SK-N-SH treated with all-trans-retinoic acid at 6 μM for 48 hours (cell line): Measurements from ENCODE around the gene CPNE2.

Experiments
- ATAC-seq: fragments of 200-7000 bp; cut with Tn5 transposase; 3 replicates; pipeline ENCODE4 v1.9.1; 2020; ENCODE audit warnings: mild to moderate bottlenecking, moderate library complexity
- ARNTL ChIP-seq: fragments of 450-650 bp; formaldehyde crosslinking; IDR thresholded peaks from 2 replicates; pipeline ENCODE4 v1.5.0; 2020; ENCODE audit warnings: low read depth, mild to moderate bottlenecking, moderate library complexity, borderline replicate concordance
- BACH2 ChIP-seq: fragments of 250-450 bp; sonication (Bioruptor Pico); IDR thresholded peaks from 2 replicates; pipeline ENCODE4 v1.9.0; 2021; ENCODE audit warnings: mild to moderate bottlenecking, borderline replicate concordance
- CREB5 ChIP-seq: fragments of 250-450 bp; sonication (Bioruptor Pico); IDR thresholded peaks from 2 replicates; pipeline ENCODE4 v1.5.1; 2020; ENCODE audit warnings: low read depth, mild to moderate bottlenecking, moderate library complexity
- CSDC2 ChIP-seq: fragments of 250-450 bp; sonication (Bioruptor Pico); IDR thresholded peaks from 2 replicates; pipeline ENCODE4 v1.5.0; 2020; ENCODE audit warnings: mild to moderate bottlenecking, moderate library complexity
- ESRRG ChIP-seq: fragments of 250-450 bp; sonication (Bioruptor Pico); IDR thresholded peaks from 2 replicates; pipeline ENCODE4 v1.6.1; 2021; ENCODE audit warnings: mild to moderate bottlenecking
- GLIS3 ChIP-seq: fragments of 250-450 bp; sonication (Bioruptor Pico); IDR thresholded peaks from 2 replicates; pipeline ENCODE4 v1.5.0; 2020; ENCODE audit warnings: mild to moderate bottlenecking, moderate library complexity
- ISL1 ChIP-seq: fragments of 250-450 bp; sonication (Bioruptor Pico); IDR thresholded peaks from 2 replicates; pipeline ENCODE4 v2.1.2; 2022; ENCODE audit warnings: mild to moderate bottlenecking, moderate library complexity
- OSR1 ChIP-seq: fragments of 250-450 bp; sonication (Bioruptor Pico); IDR thresholded peaks from 2 replicates; pipeline ENCODE4 v1.8.0; 2022; ENCODE audit warnings: moderate library complexity, mild to moderate bottlenecking, inconsistent platforms
- PATZ1 ChIP-seq: fragments of 250-450 bp; sonication (Bioruptor Pico); IDR thresholded peaks from 2 replicates; pipeline ENCODE4 v1.8.0; 2020; ENCODE audit warnings: mild to moderate bottlenecking, moderate library complexity, borderline replicate concordance
- PPARA ChIP-seq: fragments of 250-450 bp; sonication (Bioruptor Pico); IDR thresholded peaks from 2 replicates; pipeline ENCODE4 v1.5.0; 2020; ENCODE audit warnings: mild to moderate bottlenecking, borderline replicate concordance
- RARB ChIP-seq: fragments of 250-450 bp; sonication (Bioruptor Pico); IDR thresholded peaks from 2 replicates; pipeline ENCODE4 v1.8.0; 2021; ENCODE audit warnings: mild to moderate bottlenecking, moderate library complexity
- SNAI2 ChIP-seq: fragments of 250-450 bp; sonication (Bioruptor Pico); IDR thresholded peaks from 2 replicates; pipeline ENCODE4 v1.5.0; 2020; ENCODE audit warnings: mild to moderate bottlenecking, moderate library complexity
- TCF4 ChIP-seq: fragments of 250-450 bp; sonication (Bioruptor Pico); IDR thresholded peaks from 2 replicates; pipeline ENCODE4 v1.8.0; 2021; ENCODE audit warnings: mild to moderate bottlenecking, moderate library complexity, borderline replicate concordance
- TOX ChIP-seq: fragments of 250-450 bp; sonication (Bioruptor Pico); IDR thresholded peaks from 2 replicates; pipeline ENCODE4 v1.8.0; 2021; ENCODE audit warnings: mild to moderate bottlenecking, moderate library complexity, borderline replicate concordance
- ZC3H10 ChIP-seq: fragments of 250-450 bp; sonication (Bioruptor Pico); IDR thresholded peaks from 2 replicates; pipeline ENCODE4 v1.5.1; 2021; ENCODE audit warnings: mild to moderate bottlenecking, moderate library complexity
- ZFP3 ChIP-seq: fragments of 250-450 bp; sonication (Bioruptor Pico); IDR thresholded peaks from 2 replicates; pipeline ENCODE4 v1.5.0; 2020; ENCODE audit warnings: mild to moderate bottlenecking, moderate library complexity
- ZFP30 ChIP-seq: fragments of 450-650 bp; formaldehyde crosslinking; IDR thresholded peaks from 2 replicates; pipeline ENCODE4 v1.5.0; 2022; ENCODE audit warnings: mild to moderate bottlenecking, moderate library complexity
- ZNF565 ChIP-seq: fragments of 450-650 bp; formaldehyde crosslinking; conservative IDR thresholded peaks from 2 replicates; pipeline ENCODE4 v1.5.0; 2020; ENCODE audit warnings: low read depth, mild to moderate bottlenecking, moderate library complexity
- ZNF70 ChIP-seq: fragments of 450-650 bp; formaldehyde crosslinking; IDR thresholded peaks from 2 replicates; pipeline ENCODE4 v1.5.0; 2020; ENCODE audit warnings: mild to moderate bottlenecking, moderate library complexity
- ZNF8 ChIP-seq: fragments of 450-650 bp; formaldehyde crosslinking; IDR thresholded peaks from 2 replicates; pipeline ENCODE4 v1.5.0; 2020; ENCODE audit warnings: mild to moderate bottlenecking, moderate library complexity
- TF ChIP-seq, protein P1 (sequence below): fragments of 250-450 bp; sonication (Bioruptor Pico); IDR thresholded peaks from 2 replicates; pipeline ENCODE4 v1.8.0; 2021; ENCODE audit warnings: low read depth, mild to moderate bottlenecking, moderate library complexity, borderline replicate concordance
- TF ChIP-seq, protein P2 (sequence below): fragments of 250-450 bp; sonication (Bioruptor Pico); IDR thresholded peaks from 2 replicates; pipeline ENCODE4 v1.5.0; 2020; ENCODE audit warnings: mild to moderate bottlenecking, moderate library complexity
- TF ChIP-seq, protein P3 (sequence below): fragments of 250-450 bp; sonication (Bioruptor Pico); IDR thresholded peaks from 2 replicates; pipeline ENCODE4 v1.5.1; 2021; ENCODE audit warnings: mild to moderate bottlenecking, moderate library complexity

Gene CPNE2

DNA sequence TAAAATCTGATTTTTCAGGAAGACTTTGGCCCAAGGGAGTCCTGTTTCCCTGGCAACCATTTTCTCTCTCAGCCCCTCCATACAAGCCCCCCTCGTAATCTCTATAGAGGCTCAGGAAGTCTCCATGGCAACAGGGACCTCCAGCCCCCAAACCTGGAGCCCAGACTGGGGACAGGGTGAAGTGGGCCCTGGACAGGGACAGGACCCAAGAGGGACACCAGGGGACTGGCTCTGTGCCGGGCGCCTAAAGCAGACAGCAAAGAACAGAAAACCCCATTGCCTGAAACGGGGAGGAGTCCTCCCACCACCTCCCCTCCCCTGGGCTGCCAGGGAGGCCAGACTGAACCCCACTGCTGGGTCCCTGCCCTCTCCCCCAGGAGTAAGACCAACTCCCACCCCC, 40.6 kb downstream of the CPNE2 start:
- no peak for ATAC-seq
- TF ChIP-seq CSDC2 (CRISPR knock-in tag) (no peak), ZC3H10 (no peak), ZNF565 (CRISPR knock-in tag) (no peak), SNAI2 (CRISPR knock-in tag) (no peak), TCF4 (CRISPR knock-in tag) (no peak), ZNF70 (CRISPR knock-in tag) (no peak), PPARA (no peak), GLIS3 (CRISPR knock-in tag) (no peak), OSR1 (CRISPR knock-in tag) (no peak), ZFP30 (CRISPR knock-in tag) (no peak)
- TF ChIP-seq, protein P1, sequence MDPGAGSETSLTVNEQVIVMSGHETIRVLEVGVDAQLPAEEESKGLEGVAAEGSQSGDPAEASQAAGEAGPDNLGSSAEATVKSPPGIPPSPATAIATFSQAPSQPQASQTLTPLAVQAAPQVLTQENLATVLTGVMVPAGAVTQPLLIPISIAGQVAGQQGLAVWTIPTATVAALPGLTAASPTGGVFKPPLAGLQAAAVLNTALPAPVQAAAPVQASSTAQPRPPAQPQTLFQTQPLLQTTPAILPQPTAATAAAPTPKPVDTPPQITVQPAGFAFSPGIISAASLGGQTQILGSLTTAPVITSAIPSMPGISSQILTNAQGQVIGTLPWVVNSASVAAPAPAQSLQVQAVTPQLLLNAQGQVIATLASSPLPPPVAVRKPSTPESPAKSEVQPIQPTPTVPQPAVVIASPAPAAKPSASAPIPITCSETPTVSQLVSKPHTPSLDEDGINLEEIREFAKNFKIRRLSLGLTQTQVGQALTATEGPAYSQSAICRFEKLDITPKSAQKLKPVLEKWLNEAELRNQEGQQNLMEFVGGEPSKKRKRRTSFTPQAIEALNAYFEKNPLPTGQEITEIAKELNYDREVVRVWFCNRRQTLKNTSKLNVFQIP, result no peak

DNA sequence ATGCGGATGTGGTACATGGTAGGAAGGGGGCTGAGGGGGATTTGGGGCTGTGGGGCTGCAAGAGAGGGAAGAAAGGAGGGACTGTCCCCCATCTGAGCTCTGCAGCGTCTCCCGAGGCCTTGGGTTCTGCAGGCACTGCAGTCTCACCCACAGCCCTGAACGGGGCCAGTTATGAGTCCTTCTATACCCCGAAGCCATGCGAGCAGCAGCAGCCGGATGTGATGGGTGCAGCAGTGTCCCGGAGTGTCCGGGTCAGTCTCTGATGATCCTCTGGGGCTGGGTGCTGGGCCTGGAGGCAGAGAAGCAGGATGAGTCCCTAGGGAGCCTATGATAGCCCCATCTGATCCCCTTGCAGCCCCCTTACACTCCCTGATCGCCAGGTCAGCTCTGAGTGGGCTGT, 41.5 kb downstream of the CPNE2 start:
- TF ChIP-seq ESRRG (no peak), ZNF565 (CRISPR knock-in tag) (no peak), GLIS3 (CRISPR knock-in tag) (no peak), BACH2 (CRISPR knock-in tag) (no peak)
- no peak for ATAC-seq

- ATAC-seq, result no peak
- no peak for TF ChIP-seq ZFP30 (CRISPR knock-in tag)
- no peak for TF ChIP-seq ESRRG
- no peak for TF ChIP-seq ZFP3 (CRISPR knock-in tag)
- no peak for TF ChIP-seq ZNF565 (CRISPR knock-in tag)
- TF ChIP-seq TOX (CRISPR knock-in tag), result no peak
- TF ChIP-seq CSDC2 (CRISPR knock-in tag), result no peak
- TF ChIP-seq ARNTL (CRISPR knock-in tag), result no peak
- TF ChIP-seq, protein P2, sequence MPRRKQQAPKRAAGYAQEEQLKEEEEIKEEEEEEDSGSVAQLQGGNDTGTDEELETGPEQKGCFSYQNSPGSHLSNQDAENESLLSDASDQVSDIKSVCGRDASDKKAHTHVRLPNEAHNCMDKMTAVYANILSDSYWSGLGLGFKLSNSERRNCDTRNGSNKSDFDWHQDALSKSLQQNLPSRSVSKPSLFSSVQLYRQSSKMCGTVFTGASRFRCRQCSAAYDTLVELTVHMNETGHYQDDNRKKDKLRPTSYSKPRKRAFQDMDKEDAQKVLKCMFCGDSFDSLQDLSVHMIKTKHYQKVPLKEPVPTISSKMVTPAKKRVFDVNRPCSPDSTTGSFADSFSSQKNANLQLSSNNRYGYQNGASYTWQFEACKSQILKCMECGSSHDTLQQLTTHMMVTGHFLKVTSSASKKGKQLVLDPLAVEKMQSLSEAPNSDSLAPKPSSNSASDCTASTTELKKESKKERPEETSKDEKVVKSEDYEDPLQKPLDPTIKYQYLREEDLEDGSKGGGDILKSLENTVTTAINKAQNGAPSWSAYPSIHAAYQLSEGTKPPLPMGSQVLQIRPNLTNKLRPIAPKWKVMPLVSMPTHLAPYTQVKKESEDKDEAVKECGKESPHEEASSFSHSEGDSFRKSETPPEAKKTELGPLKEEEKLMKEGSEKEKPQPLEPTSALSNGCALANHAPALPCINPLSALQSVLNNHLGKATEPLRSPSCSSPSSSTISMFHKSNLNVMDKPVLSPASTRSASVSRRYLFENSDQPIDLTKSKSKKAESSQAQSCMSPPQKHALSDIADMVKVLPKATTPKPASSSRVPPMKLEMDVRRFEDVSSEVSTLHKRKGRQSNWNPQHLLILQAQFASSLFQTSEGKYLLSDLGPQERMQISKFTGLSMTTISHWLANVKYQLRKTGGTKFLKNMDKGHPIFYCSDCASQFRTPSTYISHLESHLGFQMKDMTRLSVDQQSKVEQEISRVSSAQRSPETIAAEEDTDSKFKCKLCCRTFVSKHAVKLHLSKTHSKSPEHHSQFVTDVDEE (CRISPR knock-in tag), result no peak
- TF ChIP-seq PATZ1 (CRISPR knock-in tag), result no peak
- TF ChIP-seq ISL1 (CRISPR knock-in tag), result no peak
- TF ChIP-seq TCF4 (CRISPR knock-in tag), result no peak
- no peak for TF ChIP-seq CREB5 (CRISPR knock-in tag)
- no peak for TF ChIP-seq ZNF8 (CRISPR knock-in tag)
- TF ChIP-seq RARB, result no peak
- TF ChIP-seq PPARA, result no peak
Observed at GRCh38 chr16:57134982-57135381, 42.6 kb downstream of the CPNE2 start.

DNA sequence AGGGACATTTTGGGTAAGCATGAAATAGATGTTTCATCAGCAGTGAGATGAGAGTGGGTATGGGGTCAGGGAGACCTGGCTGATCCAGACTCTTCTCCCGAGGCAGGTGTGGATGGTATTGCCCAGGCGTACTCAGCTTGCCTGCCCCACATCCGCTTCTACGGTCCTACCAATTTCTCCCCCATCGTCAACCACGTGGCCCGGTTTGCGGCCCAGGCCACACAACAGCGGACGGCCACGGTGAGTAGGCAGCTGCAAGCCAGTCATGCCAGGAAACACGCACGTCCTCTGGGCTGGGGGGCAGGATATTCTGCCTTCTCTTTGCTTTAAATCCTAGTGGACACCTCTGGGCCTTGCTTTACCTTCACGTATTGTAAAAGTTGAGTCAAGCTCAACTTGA, 44.7 kb downstream of the CPNE2 start:
- TF ChIP-seq ZNF70 (CRISPR knock-in tag), result no peak
- no peak for TF ChIP-seq ZNF565 (CRISPR knock-in tag)
- TF ChIP-seq ZNF8 (CRISPR knock-in tag), result no peak
- TF ChIP-seq, protein P3, sequence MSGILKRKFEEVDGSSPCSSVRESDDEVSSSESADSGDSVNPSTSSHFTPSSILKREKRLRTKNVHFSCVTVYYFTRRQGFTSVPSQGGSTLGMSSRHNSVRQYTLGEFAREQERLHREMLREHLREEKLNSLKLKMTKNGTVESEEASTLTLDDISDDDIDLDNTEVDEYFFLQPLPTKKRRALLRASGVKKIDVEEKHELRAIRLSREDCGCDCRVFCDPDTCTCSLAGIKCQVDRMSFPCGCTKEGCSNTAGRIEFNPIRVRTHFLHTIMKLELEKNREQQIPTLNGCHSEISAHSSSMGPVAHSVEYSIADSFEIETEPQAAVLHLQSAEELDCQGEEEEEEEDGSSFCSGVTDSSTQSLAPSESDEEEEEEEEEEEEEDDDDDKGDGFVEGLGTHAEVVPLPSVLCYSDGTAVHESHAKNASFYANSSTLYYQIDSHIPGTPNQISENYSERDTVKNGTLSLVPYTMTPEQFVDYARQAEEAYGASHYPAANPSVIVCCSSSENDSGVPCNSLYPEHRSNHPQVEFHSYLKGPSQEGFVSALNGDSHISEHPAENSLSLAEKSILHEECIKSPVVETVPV (CRISPR knock-in tag), result no peak
- no peak for TF ChIP-seq ARNTL (CRISPR knock-in tag)
- ATAC-seq, result no peak
